Liver (tissue), 9 donors: ENCODE data around the gene DOCK2. TPM values are rescaled to one million over a fixed set of nuclear protein-coding genes. Genes with fewer than 3 reads are reported as not detected.

Source experiments
- DNase-seq: peaks from one replicate; pipeline ENCODE4 v3.0.0-alpha.2; 2017; ENCODE audit warnings: low spot score
- H3K27ac ChIP-seq, 2 donors: one replicate each; pipeline ENCODE4 v1.7.0; 2013; ENCODE audit warnings: inconsistent platforms in 2 of 2, low read length in 2 of 2, control low read depth in 1 of 2, low read depth in 1 of 2, mild to moderate bottlenecking in 1 of 2
- H3K27me3 ChIP-seq, 4 donors: one replicate each; pipeline versions ENCODE4 v1.6.1 to v1.7.0; 2013; ENCODE audit warnings: low read length in 3 of 4, inconsistent platforms in 1 of 4, mild to moderate bottlenecking in 1 of 4, moderate library complexity in 1 of 4; ENCODE audit not compliant: control insufficient read depth in 4 of 4, insufficient read depth in 4 of 4
- H3K36me3 ChIP-seq, 4 donors: one replicate each; pipeline versions ENCODE4 v1.6.1 to v1.7.0; 2013; ENCODE audit warnings: low read length in 3 of 4, mild to moderate bottlenecking in 3 of 4, low read depth in 1 of 4, moderate library complexity in 1 of 4; ENCODE audit not compliant: control insufficient read depth in 4 of 4, insufficient read depth in 3 of 4
- H3K4me1 ChIP-seq, 4 donors: one replicate each; pipeline versions ENCODE4 v1.6.1 to v1.7.0; 2013; ENCODE audit warnings: low read length in 3 of 4, mild to moderate bottlenecking in 3 of 4, moderate library complexity in 1 of 4; ENCODE audit not compliant: control insufficient read depth in 4 of 4, insufficient read depth in 4 of 4
- H3K4me3 ChIP-seq, 3 donors: one replicate each; pipeline versions ENCODE4 v1.6.1 to v1.7.0; 2013; ENCODE audit warnings: low read length in 3 of 3, control low read depth in 1 of 3, low read depth in 1 of 3, mild to moderate bottlenecking in 1 of 3
- H3K9ac ChIP-seq, 2 donors: one replicate each; pipeline ENCODE4 v1.7.0; 2013; ENCODE audit warnings: low read length in 2 of 2, mild to moderate bottlenecking in 2 of 2, moderate library complexity in 2 of 2, control low read depth in 1 of 2, low read depth in 1 of 2
- H3K9me3 ChIP-seq, 4 donors: one replicate each; pipeline versions ENCODE4 v1.6.1 to v1.7.0; 2013; ENCODE audit warnings: low read length in 3 of 4; ENCODE audit not compliant: control insufficient read depth in 4 of 4
- EGR1 ChIP-seq, 2 donors: IDR thresholded peaks; 2 replicates each; pipeline ENCODE4 v1.6.1; 2016 to 2018; ENCODE audit warnings: antibody characterized with exemption in 2 of 2, low read depth in 2 of 2
- FOXA1 ChIP-seq: IDR thresholded peaks from 2 replicates; pipeline ENCODE4 v1.6.1; 2016; ENCODE audit warnings: antibody characterized with exemption
- FOXA2 ChIP-seq: IDR thresholded peaks from 2 replicates; pipeline ENCODE4 v1.6.1; 2016; ENCODE audit warnings: antibody characterized with exemption
- GABPA ChIP-seq, 2 donors: IDR thresholded peaks in 1 of 2; conservative IDR thresholded peaks in 1 of 2; 2 replicates each; pipeline ENCODE4 v1.6.1; 2016; ENCODE audit warnings: antibody characterized with exemption in 2 of 2, mild to moderate bottlenecking in 1 of 2, moderate library complexity in 1 of 2
- HNF4A ChIP-seq, 2 donors: conservative IDR thresholded peaks; 2 replicates each; pipeline ENCODE4 v1.6.1; 2016; ENCODE audit warnings: antibody characterized with exemption in 2 of 2, mild to moderate bottlenecking in 2 of 2
- HNF4G ChIP-seq: IDR thresholded peaks from 2 replicates; pipeline ENCODE4 v1.6.1; 2016; ENCODE audit warnings: antibody characterized with exemption
- JUND ChIP-seq, 2 donors: IDR thresholded peaks; 2 replicates each; pipeline ENCODE4 v1.6.1; 2016; ENCODE audit warnings: antibody characterized with exemption in 2 of 2
- MAX ChIP-seq: IDR thresholded peaks from 2 replicates; pipeline ENCODE4 v1.6.1; 2016; ENCODE audit warnings: antibody characterized with exemption
- NR2F2 ChIP-seq: IDR thresholded peaks from 2 replicates; pipeline ENCODE4 v1.6.1; 2016; ENCODE audit warnings: antibody characterized with exemption
- RAD21 ChIP-seq, 2 donors: IDR thresholded peaks; 2 replicates each; pipeline ENCODE4 v1.6.1; 2016; ENCODE audit warnings: antibody characterized with exemption in 2 of 2, mild to moderate bottlenecking in 2 of 2
- REST ChIP-seq: IDR thresholded peaks from 2 replicates; pipeline ENCODE4 v1.6.1; 2016; ENCODE audit warnings: antibody characterized with exemption, mild to moderate bottlenecking
- RXRA ChIP-seq, 2 donors: IDR thresholded peaks; 2 replicates each; pipeline ENCODE4 v1.6.1; 2017 to 2018; ENCODE audit warnings: antibody characterized with exemption in 2 of 2, mild to moderate bottlenecking in 1 of 2
- SP1 ChIP-seq: IDR thresholded peaks from 2 replicates; pipeline ENCODE4 v1.6.1; 2018; ENCODE audit warnings: antibody characterized with exemption, mild to moderate bottlenecking
- TAF1 ChIP-seq: conservative IDR thresholded peaks from 2 replicates; pipeline ENCODE4 v1.6.1; 2016; ENCODE audit warnings: antibody characterized with exemption, mild to moderate bottlenecking
- YY1 ChIP-seq: IDR thresholded peaks from 2 replicates; pipeline ENCODE4 v1.6.1; 2016; ENCODE audit warnings: antibody characterized with exemption, mild to moderate bottlenecking
- ZBTB33 ChIP-seq: IDR thresholded peaks from 2 replicates; pipeline ENCODE4 v1.6.1; 2016; ENCODE audit warnings: antibody characterized with exemption
- WGBS: extraction: QIAGEN DNeasy Blood & Tissue Kit; methylation state at CpG from one replicate; pipeline ENCODE4 v1.1.7; 2013; 5-methylcytosine and 5-hydroxymethylcytosine counted together
- polyA plus RNA-seq, 2 donors: library from polyadenylated mRNA; stranded (reverse) in 1 of 2; unstranded in 1 of 2; fragments of 200-250 nt in 1 of 2; fragments of >200 nt in 1 of 2; fragmentation: Nextera tagmentation in 1 of 2; extraction: Ambion mirVana in 1 of 2; gene quantifications; one replicate each; pipeline versions ENCODE4 v1.2.1 to v1.2.3, GENCODE V29; 2013 to 2015
- total RNA-seq, 2 donors: library from RNA; depleted of rRNA; stranded (reverse); fragments of >200 nt; gene quantifications; one replicate each; pipeline ENCODE4 v1.2.3, GENCODE V29; 2014
- TF ChIP-seq, protein P1 (sequence below): IDR thresholded peaks from 2 replicates; pipeline ENCODE4 v1.6.1; 2016; ENCODE audit warnings: antibody characterized with exemption
- TF ChIP-seq, protein P2 (sequence below): fragments of 150-350 bp; IDR thresholded peaks from 2 replicates; pipeline ENCODE4 v1.5.1; 2017; ENCODE audit warnings: improper control_type of control experiment, low read depth, low read length; ENCODE audit not compliant: missing input control
- donor health status: healthy.
- donor health status: healthy.
- donor health status: healthy.
- donor health status: healthy.
- donor health status: healthy.

The DOCK2 gene
- total and polyA plus RNA-seq, 4 donors: 2.3 to 26.6 (median 8.2) TPM

GRCh38 chr5:169945831-169946261 lies 308.8 kb downstream of the DOCK2 start:
- H3K27ac ChIP-seq: no peak overlapping the region
- no peak overlapping the region for H3K9ac ChIP-seq
- H3K27me3 ChIP-seq: no peaks in the 10 kb centered on the region
- H3K4me3 ChIP-seq: no peak overlapping the region
- TF ChIP-seq YY1 (no peak), MAX (no peak), REST (no peak), ZBTB33 (no peak), JUND (IDR thresholded peaks at IDR 0.05) (no peak), EGR1 (IDR thresholded peaks at IDR 0.05; ENCODE audit: low read depth in 2 of 2) (no peak), FOXA2 (no peak), FOXA1 (no peak), HNF4G (no peak), GABPA (IDR thresholded peaks at IDR 0.05 in 1 of 2, conservative IDR thresholded peaks at IDR 0.05 in 1 of 2) (no peak), HNF4A (conservative IDR thresholded peaks at IDR 0.05) (no peak), RAD21 (IDR thresholded peaks at IDR 0.05) (no peak), NR2F2 (no peak), SP1 (no peak), TAF1 (no peak), RXRA (IDR thresholded peaks at IDR 0.05) (no peak)
- TF ChIP-seq, protein P1, sequence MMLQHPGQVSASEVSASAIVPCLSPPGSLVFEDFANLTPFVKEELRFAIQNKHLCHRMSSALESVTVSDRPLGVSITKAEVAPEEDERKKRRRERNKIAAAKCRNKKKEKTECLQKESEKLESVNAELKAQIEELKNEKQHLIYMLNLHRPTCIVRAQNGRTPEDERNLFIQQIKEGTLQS: no peak
- TF ChIP-seq, protein P2, sequence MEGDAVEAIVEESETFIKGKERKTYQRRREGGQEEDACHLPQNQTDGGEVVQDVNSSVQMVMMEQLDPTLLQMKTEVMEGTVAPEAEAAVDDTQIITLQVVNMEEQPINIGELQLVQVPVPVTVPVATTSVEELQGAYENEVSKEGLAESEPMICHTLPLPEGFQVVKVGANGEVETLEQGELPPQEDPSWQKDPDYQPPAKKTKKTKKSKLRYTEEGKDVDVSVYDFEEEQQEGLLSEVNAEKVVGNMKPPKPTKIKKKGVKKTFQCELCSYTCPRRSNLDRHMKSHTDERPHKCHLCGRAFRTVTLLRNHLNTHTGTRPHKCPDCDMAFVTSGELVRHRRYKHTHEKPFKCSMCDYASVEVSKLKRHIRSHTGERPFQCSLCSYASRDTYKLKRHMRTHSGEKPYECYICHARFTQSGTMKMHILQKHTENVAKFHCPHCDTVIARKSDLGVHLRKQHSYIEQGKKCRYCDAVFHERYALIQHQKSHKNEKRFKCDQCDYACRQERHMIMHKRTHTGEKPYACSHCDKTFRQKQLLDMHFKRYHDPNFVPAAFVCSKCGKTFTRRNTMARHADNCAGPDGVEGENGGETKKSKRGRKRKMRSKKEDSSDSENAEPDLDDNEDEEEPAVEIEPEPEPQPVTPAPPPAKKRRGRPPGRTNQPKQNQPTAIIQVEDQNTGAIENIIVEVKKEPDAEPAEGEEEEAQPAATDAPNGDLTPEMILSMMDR: no peak
- H3K36me3 ChIP-seq: no peaks in the 10 kb centered on the region
- no peak for DNase-seq
- no peaks in the 10 kb centered on the region for H3K4me1 ChIP-seq
- H3K9me3 ChIP-seq: no peaks in the 10 kb centered on the region
- WGBS: 20% methylated on average over 3 of the region's 3 CpGs
